GM19023 (cell line): ENCODE results near the gene NOX3.
"Not testable (repeated sequence)": the region's sequence is repeated elsewhere in the genome, so short reads cannot be mapped to it uniquely, and the experiment has no call there.

Experiments
- ATAC-seq: cut with Tn5 transposase; IDR thresholded peaks from one replicate; pipeline ENCODE4 v1.9.1; 2021; ENCODE audit warnings: mild to moderate bottlenecking, moderate library complexity; ENCODE audit not compliant: unreplicated experiment

The NOX3 gene

DNA sequence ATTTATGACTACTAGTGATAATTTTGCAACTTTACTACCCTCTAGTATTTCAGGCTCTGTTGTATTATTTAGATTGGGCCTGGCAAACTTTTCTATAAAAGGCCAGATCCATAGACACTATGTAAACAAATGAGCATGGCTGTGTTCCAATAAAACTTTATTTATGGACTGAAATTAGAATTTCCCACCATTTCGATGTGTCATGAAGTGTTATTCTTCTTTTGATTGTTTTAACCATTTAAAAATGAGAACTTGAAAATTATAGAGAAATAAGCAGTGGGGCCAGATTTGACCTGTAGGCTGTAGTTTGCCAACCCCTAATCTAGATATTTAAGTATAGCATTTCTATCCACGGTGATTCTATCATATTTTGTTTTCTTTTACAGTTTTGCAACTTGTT is 79.8 kb downstream of the NOX3 start:
- ATAC-seq = no peak

- ATAC-seq = no peak
Measured at GRCh38 chr6:155374681-155375080, 81.0 kb downstream of the NOX3 start.

- no peak for ATAC-seq
Measured at GRCh38 chr6:155373276-155373675, 82.4 kb downstream of the NOX3 start.

DNA sequence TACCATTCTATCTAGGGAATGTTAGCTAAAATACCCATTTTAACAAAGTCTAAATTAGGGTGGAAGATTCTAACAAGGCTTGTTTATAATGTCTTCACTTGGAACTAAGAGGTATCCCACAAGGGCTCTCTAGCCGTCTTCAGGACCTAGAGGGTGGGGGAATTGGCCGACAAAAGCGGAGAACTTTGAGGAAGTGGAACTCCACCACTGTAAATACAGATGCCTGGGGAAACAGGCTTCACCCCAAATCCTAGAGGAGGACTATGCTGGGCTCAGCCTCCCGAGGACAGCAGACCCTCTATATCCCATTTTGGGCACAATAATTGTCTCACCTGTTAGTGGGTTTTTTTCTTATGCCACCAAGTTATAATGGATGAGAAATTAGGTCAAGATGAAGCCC is 83.4 kb downstream of the NOX3 start:
- ATAC-seq = no peak

- no peak for ATAC-seq
Measured at GRCh38 chr6:155371230-155371629, 84.4 kb downstream of the NOX3 start.

DNA sequence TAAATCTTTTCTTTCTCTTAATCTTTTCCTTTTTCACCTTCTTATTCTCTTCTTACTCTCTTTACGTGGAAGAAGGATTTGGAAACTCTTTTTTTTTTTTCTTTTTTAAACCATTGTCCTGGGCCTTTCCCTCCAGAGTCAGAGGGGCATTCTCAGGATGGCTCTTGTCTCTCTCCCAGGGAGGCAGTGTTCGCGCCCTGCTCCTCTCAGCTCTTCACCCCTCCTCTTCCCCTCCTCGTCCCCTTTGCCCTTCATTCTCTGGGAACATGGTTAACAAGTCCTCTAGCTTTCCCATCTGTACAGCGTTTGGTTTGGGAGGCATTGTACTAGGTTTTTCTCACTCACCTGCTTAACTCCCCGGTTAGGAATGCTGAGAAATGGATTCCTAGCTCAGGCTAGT is 89.3 kb downstream of the NOX3 start:
- ATAC-seq = no peak

DNA sequence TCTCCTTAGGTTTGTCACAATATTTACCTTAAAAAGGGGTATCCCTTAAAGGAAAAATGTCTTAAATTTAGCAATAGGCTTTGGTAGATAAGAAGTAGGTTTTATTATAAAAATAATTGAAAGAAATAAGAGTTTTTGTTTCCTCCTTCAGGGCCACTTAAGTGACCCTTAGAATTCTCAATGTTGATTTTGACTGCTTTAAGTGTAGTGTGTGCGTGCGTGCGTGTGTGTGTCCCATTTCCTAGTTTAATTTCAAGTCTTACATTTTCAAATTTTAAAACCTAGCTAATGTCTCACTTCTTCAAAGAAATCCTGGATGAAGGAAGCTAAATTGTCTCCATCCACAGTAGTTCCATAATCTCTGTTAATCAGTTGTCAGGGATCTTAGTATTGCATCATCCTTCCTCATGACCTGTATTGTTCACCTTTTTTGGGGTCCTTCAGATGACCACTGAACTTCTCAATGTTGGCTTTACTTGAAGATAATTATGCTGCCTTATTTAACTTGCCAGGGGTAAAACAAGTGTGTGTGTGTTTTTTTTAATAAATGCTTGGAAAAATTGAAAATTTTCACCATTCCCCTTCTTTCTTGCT is 90.7 kb downstream of the NOX3 start:
- ATAC-seq = no peak

GRCh38 chr6:155364021-155364420 is 91.6 kb downstream of the NOX3 start:
- ATAC-seq = not testable (repeated sequence)

GRCh38 chr6:155362968-155363632 is 92.5 kb downstream of the NOX3 start:
- not testable (repeated sequence) for ATAC-seq

GRCh38 chr6:155354167-155354566 is 101.5 kb downstream of the NOX3 start:
- ATAC-seq = no peak

- ATAC-seq = no peak
Measured at GRCh38 chr6:155352811-155353210, 102.8 kb downstream of the NOX3 start.

GRCh38 chr6:155352130-155352420 is 103.6 kb downstream of the NOX3 start:
- no peak for ATAC-seq

DNA sequence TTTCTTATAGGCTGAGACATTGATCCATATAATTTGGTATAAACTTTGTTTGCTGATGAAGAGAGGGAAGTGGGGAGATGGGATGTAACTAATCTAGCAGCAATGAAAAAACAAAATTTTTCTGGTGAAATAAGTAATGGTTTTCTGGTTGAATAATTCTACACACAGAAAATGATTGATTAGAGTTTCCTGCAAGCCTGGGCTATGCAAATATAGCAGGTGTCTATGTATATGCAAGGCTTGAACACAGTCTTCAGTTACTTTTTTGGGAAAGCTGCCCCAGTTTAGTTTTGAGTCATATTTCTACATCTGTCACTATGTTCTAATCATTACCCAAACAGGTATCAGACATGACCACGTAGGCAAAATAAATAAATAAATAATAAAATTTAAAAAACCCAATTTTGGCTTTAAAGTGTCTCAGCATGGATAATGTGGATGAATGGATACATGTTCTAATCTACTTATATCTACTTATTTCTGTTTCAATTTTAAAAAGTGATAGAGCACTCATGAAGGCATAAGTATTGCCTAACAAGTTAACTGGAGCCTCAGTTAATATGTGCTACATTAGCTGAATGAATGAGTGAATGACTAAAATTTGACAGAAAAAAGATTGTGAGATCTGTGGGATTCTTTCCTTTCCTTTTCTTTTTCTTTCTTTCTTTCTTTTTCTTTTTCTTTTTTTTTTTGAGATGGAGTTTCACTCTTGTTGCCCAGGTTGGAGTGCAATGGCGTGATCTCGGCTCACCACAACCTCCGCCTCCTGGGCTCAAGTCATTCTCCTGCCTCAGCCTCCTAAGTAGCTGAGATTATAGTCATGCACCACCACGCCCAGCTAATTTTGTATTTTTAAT is 104.1 kb downstream of the NOX3 start:
- peak; percentile 94 for ATAC-seq

DNA sequence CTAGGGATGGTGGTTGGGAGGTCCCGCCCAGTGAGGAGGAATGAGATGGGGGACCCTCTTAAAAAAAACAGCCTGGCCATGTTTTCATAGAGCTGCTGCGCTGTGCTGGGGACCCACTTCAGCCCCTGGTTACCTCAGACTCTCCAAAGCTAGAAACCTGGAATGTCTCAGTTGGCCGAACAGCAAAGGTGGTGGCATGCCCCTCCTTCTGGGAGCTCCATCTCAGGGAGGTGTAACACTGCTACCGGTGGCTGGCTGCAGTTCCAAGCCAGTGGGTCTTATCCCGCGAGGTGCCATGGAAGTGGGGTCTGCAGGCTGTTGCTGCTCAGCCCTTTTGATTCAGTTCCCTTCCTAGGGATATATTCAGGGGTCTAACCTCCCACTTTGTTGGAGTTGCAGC is 105.7 kb downstream of the NOX3 start:
- no peak for ATAC-seq

- ATAC-seq = no peak
Measured at GRCh38 chr6:155349129-155349528, 106.5 kb downstream of the NOX3 start.

GRCh38 chr6:155347800-155348199 is 107.8 kb downstream of the NOX3 start:
- no peak for ATAC-seq

- ATAC-seq = no peak
Measured at GRCh38 chr6:155346957-155347356, 108.7 kb downstream of the NOX3 start.
